A549 (cell line): Measurements from ENCODE around the gene PPWD1. TPM values are rescaled to one million over a fixed set of nuclear protein-coding genes. Genes with fewer than 3 reads are reported as not detected.
"Not testable (repeated sequence)": the region's sequence is repeated elsewhere in the genome, so short reads cannot be mapped to it uniquely, and the experiment has no call there.

Source experiments
- ATAC-seq, 2 experiments: fragments of 200-7000 bp in 1 of 2; fragments of >200 bp in 1 of 2; cut with Nextera tagmentation in 1 of 2; cut with Tn5 transposase in 1 of 2; 3 replicates each; pipeline versions ENCODE4 v1.8.0 to v1.9.1; 2018 to 2020; ENCODE audit warnings: mild to moderate bottlenecking in 1 of 2, moderate library complexity in 1 of 2
- CTCF ChIA-PET: fragments of 300-600 bp; sonication (Branson Sonifier 250); formaldehyde crosslinking; extraction: SDS; loops from one replicate; lab custom pipeline; 2021; ENCODE audit warnings: antibody characterized with exemption, inconsistent platforms; lab: Yijun Ruan, JAX
- POLR2A ChIA-PET: fragments of 350-600 bp; formaldehyde crosslinking; extraction: SDS; loops from one replicate; lab custom pipeline; 2021; ENCODE audit warnings: antibody characterized with exemption, inconsistent platforms; lab: Yijun Ruan, JAX
- DNase-seq, 2 experiments: peaks; one replicate each; pipeline versions ENCODE4 v3.0.0 to v3.0.0-alpha.2; 2011 to 2016; ENCODE audit warnings: low read depth in 1 of 2, low spot score in 1 of 2
- FAIRE-seq: peaks from 2 replicates; lab custom pipeline; 2011; peaks lifted over from hg19 to GRCh38; lab: Jason Lieb, UNC
- H3K27ac ChIP-seq, 2 experiments: fragments of >200 bp; sonication (Bioruptor Twin); formaldehyde crosslinking; 3 replicates each; pipeline ENCODE4 v1.5.1; 2016 to 2017
- H3K4me1 ChIP-seq: fragments of >200 bp; sonication (Bioruptor Twin); formaldehyde crosslinking; 3 replicates; pipeline ENCODE4 v1.6.1; 2016
- H3K4me2 ChIP-seq: fragments of >200 bp; sonication (Bioruptor Twin); formaldehyde crosslinking; 3 replicates; pipeline ENCODE4 v1.6.1; 2016
- H3K4me3 ChIP-seq: fragments of >200 bp; sonication (Bioruptor Twin); formaldehyde crosslinking; 3 replicates; pipeline ENCODE4 v1.5.1; 2016
- H3K9me3 ChIP-seq: fragments of >200 bp; sonication (Bioruptor Twin); formaldehyde crosslinking; 3 replicates; pipeline ENCODE4 v1.6.1; 2016
- ATOH8 ChIP-seq: fragments of 250-450 bp; sonication (Bioruptor Pico); IDR thresholded peaks from 2 replicates; pipeline ENCODE4 v1.5.0; 2020; ENCODE audit warnings: low read depth, mild to moderate bottlenecking, moderate library complexity
- CBX8 ChIP-seq: fragments of 200-600 bp; sonication (generic); IDR thresholded peaks from 2 replicates; pipeline ENCODE4 v1.6.1; 2016
- CHD4 ChIP-seq: fragments of 200-600 bp; sonication (generic); IDR thresholded peaks from 2 replicates; pipeline ENCODE4 v1.6.1; 2016; ENCODE audit warnings: antibody characterized with exemption, mild to moderate bottlenecking, borderline replicate concordance
- CTCF ChIP-seq: fragments of >200 bp; sonication (Bioruptor Twin); formaldehyde crosslinking; IDR thresholded peaks from 3 replicates; pipeline ENCODE4 v1.5.1; 2016
- EP300 ChIP-seq, 2 experiments: fragments of >200 bp; sonication (Bioruptor Twin); formaldehyde crosslinking; IDR thresholded peaks; 2 replicates in 1 of 2; 3 replicates in 1 of 2; pipeline ENCODE4 v1.6.1; 2016 to 2017
- ESRRA ChIP-seq: fragments of 150-350 bp; IDR thresholded peaks from 2 replicates; pipeline ENCODE4 v1.6.1; 2014; ENCODE audit warnings: mild to moderate bottlenecking, low read length, borderline replicate concordance
- GATA3 ChIP-seq: IDR thresholded peaks from 2 replicates; pipeline ENCODE4 v1.6.1; 2012; ENCODE audit warnings: borderline replicate concordance
- HDAC2 ChIP-seq: fragments of 200-600 bp; sonication (generic); IDR thresholded peaks from 2 replicates; pipeline ENCODE4 v1.6.1; 2016
- KDM1A ChIP-seq: fragments of 200-600 bp; sonication (generic); IDR thresholded peaks from 2 replicates; pipeline ENCODE4 v1.6.1; 2016; ENCODE audit warnings: low read depth, mild to moderate bottlenecking
- KDM5A ChIP-seq: fragments of 200-600 bp; sonication (generic); IDR thresholded peaks from 2 replicates; pipeline ENCODE4 v1.6.1; 2016; ENCODE audit warnings: antibody characterized with exemption, mild to moderate bottlenecking
- MAX ChIP-seq: IDR thresholded peaks from 2 replicates; pipeline ENCODE4 v1.6.1; 2012
- MAZ ChIP-seq: fragments of 150-350 bp; IDR thresholded peaks from 2 replicates; pipeline ENCODE4 v1.6.1; 2014; ENCODE audit warnings: antibody characterized with exemption, low read depth, low read length, borderline replicate concordance
- MYC ChIP-seq: IDR thresholded peaks from 2 replicates; pipeline ENCODE4 v1.6.1; 2012; ENCODE audit warnings: mild to moderate bottlenecking, inconsistent platforms, low read length, improper control_type of control experiment, borderline replicate concordance
- NR3C1 ChIP-seq: fragments of >200 bp; sonication (Bioruptor Twin); formaldehyde crosslinking; IDR thresholded peaks from 3 replicates; pipeline ENCODE4 v1.6.1; 2017
- POLR2AphosphoS2 ChIP-seq: conservative IDR thresholded peaks from 2 replicates; pipeline ENCODE4 v1.6.1; 2012; ENCODE audit warnings: low read length, improper control_type of control experiment, inconsistent platforms
- RAD21 ChIP-seq, 2 experiments: fragments of >200 bp in 1 of 2; sonication (Bioruptor Twin) in 1 of 2; formaldehyde crosslinking in 1 of 2; IDR thresholded peaks in 1 of 2; conservative IDR thresholded peaks in 1 of 2; 2 replicates in 1 of 2; 3 replicates in 1 of 2; pipeline ENCODE4 v1.6.1; 2012 to 2018; ENCODE audit warnings: inconsistent platforms in 1 of 2
- REST ChIP-seq: fragments of 200-600 bp; sonication (generic); IDR thresholded peaks from 2 replicates; pipeline ENCODE4 v1.6.1; 2016; ENCODE audit warnings: antibody characterized with exemption, mild to moderate bottlenecking, moderate library complexity
- SREBF2 ChIP-seq: fragments of 450-650 bp; IDR thresholded peaks from 2 replicates; pipeline ENCODE4 v1.6.1; 2014; ENCODE audit warnings: mild to moderate bottlenecking, moderate library complexity
- USF2 ChIP-seq: fragments of 450-650 bp; IDR thresholded peaks from 2 replicates; pipeline ENCODE4 v1.6.1; 2014; ENCODE audit warnings: antibody characterized with exemption
- ZFP36 ChIP-seq: fragments of 450-650 bp; IDR thresholded peaks from 2 replicates; pipeline ENCODE4 v1.6.1; 2014; ENCODE audit warnings: borderline replicate concordance; ENCODE audit not compliant: partially characterized antibody
- WGBS: methylation state at CpG from one replicate; pipeline ENCODE4 v1.1.6; 2017; ENCODE audit errors: missing lambda C conversion rate; 5-methylcytosine and 5-hydroxymethylcytosine counted together
- polyA plus RNA-seq, 4 experiments: library from polyadenylated mRNA; depleted of rRNA in 3 of 4; stranded (reverse); fragments of >200 nt; fragmentation: RNase III in 1 of 4; extraction: RNeasy Plus Mini Kit Qiagen cat#74134 plus additional on column Dnase treatment in 1 of 4; gene quantifications; 2 replicates in 3 of 4; 3 replicates in 1 of 4; pipeline ENCODE4 v1.2.3, GENCODE V29; 2011 to 2017

Gene PPWD1
- polyA plus RNA-seq, 2 of the 4 experiments (the other 2 are of a cell fraction) = 15.3 to 27.7 TPM

- FAIRE-seq (peak; percentile 49), DNase-seq (no peak), ATAC-seq (no peak)
- no peak for TF ChIP-seq REST
- no peak for TF ChIP-seq MAX
- no peak for TF ChIP-seq ESRRA
- TF ChIP-seq CHD4 = no peak
- TF ChIP-seq NR3C1 = no peak
- TF ChIP-seq KDM5A = no peak
- TF ChIP-seq GATA3 = no peak
- TF ChIP-seq MAZ = no peak
- no peak for TF ChIP-seq ATOH8
- CTCF ChIA-PET = no interaction called here
- no peaks in the 10 kb centered on the region for H3K4me1 ChIP-seq
- POLR2A ChIA-PET = no interaction called here
- H3K27ac ChIP-seq = no peak overlapping the region
- no peaks in the 10 kb centered on the region for H3K9me3 ChIP-seq
- no peak overlapping the region for H3K4me2 ChIP-seq
- no peak overlapping the region for H3K4me3 ChIP-seq
Observed at GRCh38 chr5:65577141-65577540, 14.0 kb downstream of the PPWD1 start.

- FAIRE-seq (no peak), DNase-seq (no peak), ATAC-seq (no peak)
- Histone ChIP-seq H3K4me2 (no peak overlapping the region), H3K4me3 (no peak overlapping the region), H3K4me1 (no peaks in the 10 kb centered on the region), H3K27ac (no peak overlapping the region), H3K9me3 (no peaks in the 10 kb centered on the region)
- TF ChIP-seq MAX (no peak), CTCF (peak; percentile 30; the same call in 2 of the 3 replicates)
- ChIA-PET CTCF (no interaction called here), POLR2A (no interaction called here)
- WGBS = 57% methylated on average over 2 of the region's 2 CpGs
Observed at GRCh38 chr5:65588694-65589093, 25.6 kb downstream of the PPWD1 start.

GRCh38 chr5:65601761-65602160 lies 38.7 kb downstream of the PPWD1 start:
- H3K4me2 ChIP-seq, CTCF ChIA-PET, H3K4me1 ChIP-seq, POLR2A ChIA-PET, ATAC-seq, H3K27ac ChIP-seq, DNase-seq, FAIRE-seq, H3K4me3 ChIP-seq: not testable (repeated sequence)
- H3K9me3 ChIP-seq = peaks cover 15% of the 10 kb centered on the region; the same call in 1 of the 3 replicates
- peak; percentile 78 for TF ChIP-seq ZFP36
- no CpG with 5 or more reads among the region's 1 CpG for WGBS

GRCh38 chr5:65611524-65611923 lies 48.4 kb downstream of the PPWD1 start:
- FAIRE-seq = no peak
- CTCF ChIA-PET = interaction anchor here (1.0 kb wide), 2 partner anchors 9 to 10 kb away, joined by 3 read pairs; no protein-coding TSS in a partner anchor

More at GRCh38 chr5:65611524-65611923, 48.4 kb downstream of the PPWD1 start:
- Histone ChIP-seq H3K4me1 (peaks cover 8% of the 10 kb centered on the region; the same call in 2 of the 3 replicates), H3K4me2 (no peak overlapping the region), H3K27ac (no peak overlapping the region), H3K9me3 (no peaks in the 10 kb centered on the region)
- DNase-seq (peak in 1 of 2 experiments; percentile 30), ATAC-seq (peak in 1 of 2 experiments; percentile 23; a peak in 2 of 6 replicates)
- TF ChIP-seq KDM1A = no peak
- TF ChIP-seq SREBF2 = no peak
- TF ChIP-seq GATA3 = no peak
- TF ChIP-seq RAD21 (conservative IDR thresholded peaks at IDR 0.05 in 1 of 2, IDR thresholded peaks at IDR 0.05 in 1 of 2) = no peak
- no peak for TF ChIP-seq MYC
- no peak for TF ChIP-seq ESRRA
- no peak for TF ChIP-seq EP300 (IDR thresholded peaks at IDR 0.05)
- TF ChIP-seq POLR2AphosphoS2 = no peak
- no peak for TF ChIP-seq USF2
- TF ChIP-seq HDAC2 = no peak
- no peak for TF ChIP-seq CBX8
- TF ChIP-seq, all 56 proteins: peak for 0
- H3K4me3 ChIP-seq = no peak overlapping the region
- WGBS = 40% methylated on average over 3 of the region's 3 CpGs
- POLR2A ChIA-PET = interaction anchor here (0.5 kb wide), 1 partner anchor 65 kb away, joined by 3 read pairs; no protein-coding TSS in a partner anchor
